Tibial nerve (tissue), 3 donors: ENCODE results near the gene RAB3B.

Source experiments
- POLR2A ChIP-seq, 2 donors: fragments of 450-650 bp; IDR thresholded peaks; one replicate each; pipeline ENCODE4 v1.6.1; 2017; ENCODE audit warnings: antibody characterized with exemption in 2 of 2, mild to moderate bottlenecking in 2 of 2, moderate library complexity in 2 of 2
- TF ChIP-seq, protein P1 (sequence below), 5 experiments: fragments of 200-600 bp in 3 of 5; fragments of 450-650 bp in 2 of 5; sonication (generic) in 3 of 5; IDR thresholded peaks; one replicate each; pipeline ENCODE4 v1.5.1; 2016 to 2019; ENCODE audit warnings: antibody characterized with exemption in 5 of 5, mild to moderate bottlenecking in 3 of 5, moderate library complexity in 2 of 5

DNA sequence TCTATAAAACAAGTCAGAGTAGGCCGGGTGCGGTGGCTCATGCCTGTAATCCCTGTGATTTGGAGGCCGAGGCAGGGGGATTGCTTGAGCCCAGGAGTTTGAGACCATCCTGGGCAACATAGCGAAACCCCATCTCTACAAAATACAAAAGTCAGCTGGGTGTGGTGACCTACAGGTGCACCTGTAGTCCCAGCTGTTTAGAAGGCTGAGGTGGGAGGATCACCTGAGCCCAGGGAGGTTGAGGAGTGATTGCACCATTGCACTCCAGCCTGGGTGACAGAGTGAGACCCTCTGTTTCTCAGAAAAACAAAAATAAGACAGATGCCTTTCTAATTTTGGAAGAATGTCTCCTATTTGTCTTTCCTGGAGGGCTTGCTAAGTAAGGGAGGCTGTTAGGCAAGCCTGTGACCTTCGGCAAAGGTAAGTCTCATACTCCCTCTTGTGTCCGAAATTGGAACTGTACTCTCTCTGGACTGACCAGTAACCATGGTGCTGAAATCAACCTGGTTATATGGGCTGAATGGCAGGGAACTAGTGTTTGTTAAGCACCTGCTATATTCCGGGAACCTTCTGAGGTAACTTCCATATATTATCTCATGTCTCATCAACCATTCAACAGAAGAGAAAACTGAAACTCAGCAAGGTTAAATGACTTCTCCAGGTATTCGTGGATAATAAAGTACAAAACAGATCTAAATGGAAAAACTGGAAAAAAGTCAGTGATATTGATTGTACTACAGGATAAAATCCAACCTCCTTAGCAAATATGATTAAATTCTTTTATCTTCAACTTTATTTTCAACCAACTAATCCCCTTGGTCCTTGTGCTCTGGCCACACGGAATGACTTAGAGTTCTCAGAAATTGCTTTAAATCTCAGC is 11.8 kb upstream of the RAB3B start:
- TF ChIP-seq, protein P1, sequence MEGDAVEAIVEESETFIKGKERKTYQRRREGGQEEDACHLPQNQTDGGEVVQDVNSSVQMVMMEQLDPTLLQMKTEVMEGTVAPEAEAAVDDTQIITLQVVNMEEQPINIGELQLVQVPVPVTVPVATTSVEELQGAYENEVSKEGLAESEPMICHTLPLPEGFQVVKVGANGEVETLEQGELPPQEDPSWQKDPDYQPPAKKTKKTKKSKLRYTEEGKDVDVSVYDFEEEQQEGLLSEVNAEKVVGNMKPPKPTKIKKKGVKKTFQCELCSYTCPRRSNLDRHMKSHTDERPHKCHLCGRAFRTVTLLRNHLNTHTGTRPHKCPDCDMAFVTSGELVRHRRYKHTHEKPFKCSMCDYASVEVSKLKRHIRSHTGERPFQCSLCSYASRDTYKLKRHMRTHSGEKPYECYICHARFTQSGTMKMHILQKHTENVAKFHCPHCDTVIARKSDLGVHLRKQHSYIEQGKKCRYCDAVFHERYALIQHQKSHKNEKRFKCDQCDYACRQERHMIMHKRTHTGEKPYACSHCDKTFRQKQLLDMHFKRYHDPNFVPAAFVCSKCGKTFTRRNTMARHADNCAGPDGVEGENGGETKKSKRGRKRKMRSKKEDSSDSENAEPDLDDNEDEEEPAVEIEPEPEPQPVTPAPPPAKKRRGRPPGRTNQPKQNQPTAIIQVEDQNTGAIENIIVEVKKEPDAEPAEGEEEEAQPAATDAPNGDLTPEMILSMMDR (IDR thresholded peaks at IDR 0.05) = peak; percentile 77 to 88 (median 81)
- no peak for TF ChIP-seq POLR2A (IDR thresholded peaks at IDR 0.05)
